Mammary epithelial cell (primary cell): ENCODE measurements around the gene PLAAT3.

ENCODE experiments used
- EZH2 ChIP-seq: IDR thresholded peaks from 2 replicates; pipeline ENCODE4 v1.6.1; 2012; ENCODE audit warnings: low read length, inconsistent platforms, borderline replicate concordance
- TF ChIP-seq, protein P1 (sequence below), 2 donors: IDR thresholded peaks in 1 of 2; conservative IDR thresholded peaks in 1 of 2; 2 replicates each; pipeline ENCODE4 v1.5.1; 2011 to 2012; ENCODE audit warnings: inconsistent platforms in 2 of 2, low read length in 2 of 2, mild to moderate bottlenecking in 2 of 2, control low read depth in 1 of 2, low read depth in 1 of 2; ENCODE audit not compliant: insufficient read depth in 1 of 2; ENCODE audit errors: extremely low read depth in 1 of 2

DNA sequence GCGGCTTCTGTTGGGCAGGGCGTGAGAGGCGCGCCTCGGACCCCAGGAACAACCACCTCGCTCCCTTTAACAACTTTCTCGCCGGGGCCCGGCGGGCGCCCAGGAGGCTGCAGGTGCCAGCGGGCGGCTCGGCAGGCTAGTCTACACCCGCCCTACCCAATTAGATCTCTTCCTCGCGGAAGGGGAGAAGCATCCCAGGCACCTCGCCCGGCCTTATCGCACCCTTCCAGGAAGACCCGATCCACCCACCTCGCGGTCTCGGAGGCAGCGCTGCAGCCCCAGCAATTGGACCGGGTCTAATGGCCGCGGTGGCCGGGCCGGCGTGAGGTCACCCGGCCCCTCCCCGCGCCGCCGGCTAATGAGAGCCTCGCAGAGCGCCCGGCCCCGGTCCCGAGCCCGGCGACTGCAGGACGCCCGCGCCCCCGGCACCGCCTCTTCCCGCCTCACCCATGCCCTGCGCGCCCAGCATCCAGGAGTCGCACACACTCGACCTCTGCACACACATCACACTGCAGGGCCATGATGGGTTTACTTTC lies at the start of gene PLAAT3:
- TF ChIP-seq, protein P1, sequence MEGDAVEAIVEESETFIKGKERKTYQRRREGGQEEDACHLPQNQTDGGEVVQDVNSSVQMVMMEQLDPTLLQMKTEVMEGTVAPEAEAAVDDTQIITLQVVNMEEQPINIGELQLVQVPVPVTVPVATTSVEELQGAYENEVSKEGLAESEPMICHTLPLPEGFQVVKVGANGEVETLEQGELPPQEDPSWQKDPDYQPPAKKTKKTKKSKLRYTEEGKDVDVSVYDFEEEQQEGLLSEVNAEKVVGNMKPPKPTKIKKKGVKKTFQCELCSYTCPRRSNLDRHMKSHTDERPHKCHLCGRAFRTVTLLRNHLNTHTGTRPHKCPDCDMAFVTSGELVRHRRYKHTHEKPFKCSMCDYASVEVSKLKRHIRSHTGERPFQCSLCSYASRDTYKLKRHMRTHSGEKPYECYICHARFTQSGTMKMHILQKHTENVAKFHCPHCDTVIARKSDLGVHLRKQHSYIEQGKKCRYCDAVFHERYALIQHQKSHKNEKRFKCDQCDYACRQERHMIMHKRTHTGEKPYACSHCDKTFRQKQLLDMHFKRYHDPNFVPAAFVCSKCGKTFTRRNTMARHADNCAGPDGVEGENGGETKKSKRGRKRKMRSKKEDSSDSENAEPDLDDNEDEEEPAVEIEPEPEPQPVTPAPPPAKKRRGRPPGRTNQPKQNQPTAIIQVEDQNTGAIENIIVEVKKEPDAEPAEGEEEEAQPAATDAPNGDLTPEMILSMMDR (conservative IDR thresholded peaks at IDR 0.05 in 1 of 2, IDR thresholded peaks at IDR 0.05 in 1 of 2; ENCODE audit: extremely low read depth in 1 of 2, insufficient read depth in 1 of 2, low read depth in 1 of 2, low read length in 2 of 2), result no peak
- TF ChIP-seq EZH2, result no peak
